ENCODE data around the gene GABRG3.

The GABRG3 gene

GRCh38 chr15:27545494-27546255, 574.7 kb downstream of the GABRG3 start:
- DNase-seq (ENCODE audit: low read depth in 1 of 2, low spot score in 1 of 2), result no peak
- Histone ChIP-seq H3K4me3 (replicated peaks; ENCODE audit: insufficient read depth, low read length) (no peak overlapping the region), H3K27ac (replicated peaks) (no peak overlapping the region), H3K27me3 (ENCODE audit: insufficient read depth, poor library complexity, severe bottlenecking) (no peaks in the 10 kb centered on the region)
- TF ChIP-seq REST (IDR thresholded peaks at IDR 0.05; ENCODE audit: insufficient replicate concordance, low read depth), result no peak
- TF ChIP-seq SPI1 (IDR thresholded peaks at IDR 0.05; ENCODE audit: borderline replicate concordance, low read depth), result no peak
- no peak for TF ChIP-seq GABPA (IDR thresholded peaks at IDR 0.05; ENCODE audit: low read depth)

GRCh38 chr15:27549746-27550145, 578.8 kb downstream of the GABRG3 start:
- Histone ChIP-seq H3K4me3 (replicated peaks; ENCODE audit: insufficient read depth, low read length) (no peak overlapping the region), H3K27ac (replicated peaks) (no peak overlapping the region), H3K27me3 (ENCODE audit: insufficient read depth, poor library complexity, severe bottlenecking) (no peaks in the 10 kb centered on the region)
- TF ChIP-seq GABPA (IDR thresholded peaks at IDR 0.05; ENCODE audit: low read depth) (no peak), CTCF (IDR thresholded peaks at IDR 0.05; ENCODE audit: insufficient read depth, low read length) (no peak), REST (IDR thresholded peaks at IDR 0.05; ENCODE audit: insufficient replicate concordance, low read depth) (no peak), POLR2AphosphoS5 (IDR thresholded peaks at IDR 0.05; ENCODE audit: low read depth) (no peak), SPI1 (IDR thresholded peaks at IDR 0.05; ENCODE audit: borderline replicate concordance, low read depth) (no peak)
- no peak for DNase-seq (ENCODE audit: low read depth in 1 of 2, low spot score in 1 of 2)

- Histone ChIP-seq H3K27ac (replicated peaks) (no peak overlapping the region), H3K4me3 (replicated peaks; ENCODE audit: insufficient read depth, low read length) (no peak overlapping the region), H3K27me3 (ENCODE audit: insufficient read depth, poor library complexity, severe bottlenecking) (no peaks in the 10 kb centered on the region)
- no peak for DNase-seq (ENCODE audit: low read depth in 1 of 2, low spot score in 1 of 2)
- no peak for TF ChIP-seq SPI1 (IDR thresholded peaks at IDR 0.05; ENCODE audit: borderline replicate concordance, low read depth)
- no peak for TF ChIP-seq GABPA (IDR thresholded peaks at IDR 0.05; ENCODE audit: low read depth)
- no peak for TF ChIP-seq REST (IDR thresholded peaks at IDR 0.05; ENCODE audit: insufficient replicate concordance, low read depth)
- no peak for TF ChIP-seq POLR2AphosphoS5 (IDR thresholded peaks at IDR 0.05; ENCODE audit: low read depth)
- TF ChIP-seq CTCF (IDR thresholded peaks at IDR 0.05; ENCODE audit: insufficient read depth, low read length), result no peak
Observed at GRCh38 chr15:27550635-27551034, 579.7 kb downstream of the GABRG3 start.

Measured in HL-60 (cell line).